Ectodermal cell (in vitro differentiated cells): ENCODE results near the gene RNF38.
"Not testable (repeated sequence)": the region's sequence is repeated elsewhere in the genome, so short reads cannot be mapped to it uniquely, and the experiment has no call there.

Experiments
- H3K27ac ChIP-seq: 2 replicates; pipeline ENCODE4 v1.7.0; 2013; ENCODE audit warnings: mild to moderate bottlenecking, low read depth, low read length; ENCODE audit not compliant: insufficient read depth, poor library complexity, severe bottlenecking
- H3K27me3 ChIP-seq: 2 replicates; pipeline ENCODE4 v1.7.0; 2013; ENCODE audit warnings: mild to moderate bottlenecking, low read length; ENCODE audit not compliant: insufficient read depth, control insufficient read depth, poor library complexity, severe bottlenecking
- H3K36me3 ChIP-seq: one replicate; pipeline ENCODE4 v1.7.0; 2013; ENCODE audit warnings: low read length; ENCODE audit not compliant: control insufficient read depth, insufficient read depth
- H3K4me1 ChIP-seq: one replicate; pipeline ENCODE4 v1.7.0; 2013; ENCODE audit warnings: low read length; ENCODE audit not compliant: control insufficient read depth, insufficient read depth
- H3K4me3 ChIP-seq: 2 replicates; pipeline ENCODE4 v1.7.0; 2013; ENCODE audit warnings: low read depth, low read length, control low read depth; ENCODE audit not compliant: insufficient read depth
- H3K9me3 ChIP-seq: 2 replicates; pipeline ENCODE4 v1.7.0; 2013; ENCODE audit warnings: mild to moderate bottlenecking, low read length, moderate library complexity; ENCODE audit not compliant: control insufficient read depth
- WGBS, 2 experiments: methylation state at CpG; one replicate each; pipeline ENCODE4 v1.1.7; 2013; ENCODE audit warnings: missing lambda C conversion rate in 2 of 2; 5-methylcytosine and 5-hydroxymethylcytosine counted together

RNF38 gene

GRCh38 chr9:36337865-36338264, 62.2 kb downstream of the RNF38 start:
- H3K27me3 ChIP-seq, result no peaks in the 10 kb centered on the region
- no peak overlapping the region for H3K27ac ChIP-seq
- peaks cover 38% of the 10 kb centered on the region for H3K36me3 ChIP-seq
- no peaks in the 10 kb centered on the region for H3K9me3 ChIP-seq
- WGBS, 2 experiments, result 93 to 97% methylated on average over 1 of the region's 1 CpG
- H3K4me3 ChIP-seq, result no peak overlapping the region
- H3K4me1 ChIP-seq, result no peaks in the 10 kb centered on the region

DNA sequence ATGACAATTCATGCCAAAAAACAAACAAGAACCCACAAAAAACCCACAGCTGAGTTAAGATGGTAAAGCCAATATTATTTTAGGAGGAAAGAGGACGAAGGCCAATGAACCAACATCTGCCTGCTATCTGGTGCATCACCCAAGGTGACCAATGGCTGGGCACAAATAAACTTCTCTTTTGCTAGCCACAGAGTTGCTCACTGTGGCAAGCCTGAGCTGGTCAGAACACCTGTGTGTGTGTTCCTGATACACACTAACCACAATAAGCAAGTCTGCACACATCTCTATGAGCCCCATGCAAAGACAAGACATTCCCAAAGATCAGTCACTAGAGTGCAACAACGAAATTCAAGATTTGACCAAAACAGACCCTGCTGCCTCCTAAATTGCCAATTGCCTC, 63.1 kb downstream of the RNF38 start:
- Histone ChIP-seq H3K27me3 (no peaks in the 10 kb centered on the region), H3K27ac (no peak overlapping the region), H3K9me3 (no peaks in the 10 kb centered on the region), H3K4me1 (no peaks in the 10 kb centered on the region), H3K4me3 (no peak overlapping the region), H3K36me3 (peaks cover 30% of the 10 kb centered on the region)
- 93 to 97% methylated on average over 2 of the region's 2 CpGs for WGBS, 2 experiments

DNA sequence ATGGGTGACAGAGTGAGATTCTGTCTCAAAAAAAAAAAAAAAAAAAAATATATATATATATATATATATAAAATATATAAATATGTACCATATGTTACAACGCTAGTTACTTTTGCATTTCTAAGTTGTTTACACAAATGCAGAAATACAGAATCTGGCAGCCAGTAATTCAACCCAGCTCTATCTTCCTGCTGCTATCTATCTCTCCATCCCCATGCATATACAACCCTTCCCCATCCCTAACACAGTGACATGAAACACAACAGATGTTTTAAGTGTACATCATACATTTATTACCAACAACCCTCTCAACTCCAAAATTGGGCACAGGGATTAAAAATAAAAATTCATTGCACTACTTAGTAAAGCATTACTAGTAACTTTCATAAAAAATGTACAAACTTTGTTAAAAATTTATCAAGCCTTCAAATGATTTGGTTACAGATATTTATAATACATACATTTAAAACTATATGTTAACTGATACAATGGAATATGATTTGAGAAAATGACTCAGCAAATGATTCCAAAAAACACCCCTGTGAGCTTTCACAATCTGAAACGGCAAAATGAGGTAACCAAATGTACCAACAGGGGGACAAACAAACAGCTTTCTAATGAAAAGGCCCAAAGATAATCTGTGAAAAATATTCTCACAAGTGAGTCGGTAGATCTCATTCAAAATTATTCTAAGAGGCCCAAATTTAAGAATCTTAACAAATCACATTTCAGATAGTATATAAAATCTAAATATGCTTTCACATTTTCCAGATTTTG, 63.8 kb downstream of the RNF38 start:
- Histone ChIP-seq H3K27me3 (no peaks in the 10 kb centered on the region), H3K9me3 (no peaks in the 10 kb centered on the region), H3K4me1 (no peaks in the 10 kb centered on the region), H3K36me3 (peaks cover 27% of the 10 kb centered on the region), H3K4me3 (no peak overlapping the region), H3K27ac (no peak overlapping the region)
- WGBS, 2 experiments, result 96 to 98% methylated on average over 3 of the region's 3 CpGs

DNA sequence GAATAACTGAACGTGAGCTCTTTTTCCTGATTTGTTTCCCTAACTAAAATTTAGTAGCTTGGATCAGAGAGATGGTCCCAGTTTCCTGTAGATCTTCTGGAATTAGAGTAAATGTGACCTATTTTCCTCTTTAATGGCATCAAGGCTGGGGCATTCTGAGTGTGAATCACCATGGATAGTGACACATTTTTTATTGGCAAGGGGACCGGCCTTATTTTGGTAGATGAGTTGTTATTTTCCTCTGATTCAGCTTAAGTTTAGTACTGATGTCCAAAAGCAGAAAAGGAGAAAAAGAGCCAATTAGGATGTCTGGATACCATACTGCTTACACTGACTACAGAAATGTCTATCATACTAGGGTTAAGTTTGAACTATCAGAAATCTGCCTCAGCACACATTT, 68.1 kb downstream of the RNF38 start:
- WGBS, 2 experiments, result 92 to 93% methylated on average over 2 of the region's 2 CpGs
- no peaks in the 10 kb centered on the region for H3K36me3 ChIP-seq
- no peak overlapping the region for H3K27ac ChIP-seq
- H3K4me3 ChIP-seq, result no peak overlapping the region
- H3K9me3 ChIP-seq, result no peaks in the 10 kb centered on the region
- H3K4me1 ChIP-seq, result no peaks in the 10 kb centered on the region
- H3K27me3 ChIP-seq, result no peaks in the 10 kb centered on the region

GRCh38 chr9:36328798-36329411, 71.2 kb downstream of the RNF38 start:
- no peak overlapping the region for H3K4me3 ChIP-seq
- no peaks in the 10 kb centered on the region for H3K9me3 ChIP-seq
- H3K27ac ChIP-seq, result no peak overlapping the region
- WGBS, 2 experiments, result 73 to 77% methylated on average over 8 to 9 of the region's 9 CpGs
- no peaks in the 10 kb centered on the region for H3K4me1 ChIP-seq
- H3K27me3 ChIP-seq, result no peaks in the 10 kb centered on the region
- no peaks in the 10 kb centered on the region for H3K36me3 ChIP-seq

DNA sequence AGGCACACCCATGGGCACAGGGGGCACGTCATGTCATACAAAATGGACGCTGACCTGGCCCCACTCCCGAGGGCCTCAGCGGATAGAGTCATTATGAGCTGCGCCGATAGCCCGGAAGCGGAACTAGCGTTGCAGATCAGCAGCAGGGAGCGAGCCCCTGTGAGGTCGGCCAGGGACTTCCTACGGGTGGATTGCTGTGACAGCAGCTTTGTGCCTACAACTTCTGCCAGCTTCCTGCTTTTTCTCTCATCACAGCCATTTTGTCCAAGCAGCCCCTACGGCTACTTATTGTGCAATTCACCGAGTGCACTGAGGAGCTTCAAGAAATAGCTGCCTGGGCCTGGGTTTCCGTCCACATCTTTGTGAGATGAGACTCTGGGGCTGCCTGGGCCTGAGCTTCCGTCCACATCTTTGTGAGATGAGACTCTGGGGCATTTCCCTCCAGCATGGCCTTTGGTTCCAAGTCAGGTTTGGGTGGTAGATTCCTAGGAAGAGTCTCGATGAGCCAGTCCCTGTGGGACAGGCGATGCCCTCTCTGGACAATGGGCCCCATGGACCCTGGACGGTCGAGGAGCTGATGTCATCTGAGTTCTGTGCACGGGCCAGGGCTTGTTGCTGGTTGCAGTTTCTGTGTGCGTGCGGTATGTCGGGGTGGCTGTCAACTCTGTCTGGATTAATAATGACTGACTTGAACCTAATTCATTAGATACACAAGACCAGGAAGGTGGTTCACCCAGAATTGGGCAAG, 74.8 kb downstream of the RNF38 start:
- 93 to 95% methylated on average over 24 of the region's 24 CpGs for WGBS, 2 experiments
- no peaks in the 10 kb centered on the region for H3K9me3 ChIP-seq
- H3K27ac ChIP-seq, result no peak overlapping the region
- no peaks in the 10 kb centered on the region for H3K4me1 ChIP-seq
- no peaks in the 10 kb centered on the region for H3K27me3 ChIP-seq
- no peaks in the 10 kb centered on the region for H3K36me3 ChIP-seq
- H3K4me3 ChIP-seq, result no peak overlapping the region

DNA sequence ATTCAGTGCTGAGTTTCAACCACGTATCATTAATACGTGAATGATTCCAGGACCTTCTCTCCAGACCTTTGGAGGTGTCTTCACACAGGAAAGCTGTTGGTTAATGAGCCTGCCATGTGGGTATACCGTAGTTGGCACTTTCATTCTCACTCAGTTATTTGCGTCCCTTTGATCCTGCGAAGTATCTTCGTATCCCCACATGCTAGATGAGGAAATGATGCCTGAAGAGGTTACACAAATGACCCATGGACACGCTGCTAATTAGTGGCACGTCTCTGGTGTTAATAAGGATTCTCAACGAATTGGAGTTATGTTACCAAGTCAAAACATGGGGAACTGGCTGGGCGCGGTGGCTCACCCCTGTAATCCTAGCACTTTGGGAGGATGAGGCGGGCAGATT, 76.1 kb downstream of the RNF38 start:
- H3K4me1 ChIP-seq, result peaks cover 2% of the 10 kb centered on the region
- H3K4me3 ChIP-seq, result no peak overlapping the region
- no peaks in the 10 kb centered on the region for H3K36me3 ChIP-seq
- H3K27ac ChIP-seq, result no peak overlapping the region
- H3K9me3 ChIP-seq, result no peaks in the 10 kb centered on the region
- WGBS, 2 experiments, result 94% methylated on average over 12 of the region's 12 CpGs
- no peaks in the 10 kb centered on the region for H3K27me3 ChIP-seq

GRCh38 chr9:36322462-36322861, 77.6 kb downstream of the RNF38 start:
- Histone ChIP-seq H3K27ac (no peak overlapping the region), H3K9me3 (no peaks in the 10 kb centered on the region), H3K4me3 (no peak overlapping the region), H3K4me1 (peaks cover 2% of the 10 kb centered on the region), H3K27me3 (no peaks in the 10 kb centered on the region), H3K36me3 (no peaks in the 10 kb centered on the region)
- 45 to 63% methylated on average over 2 to 3 of the region's 3 CpGs for WGBS, 2 experiments

DNA sequence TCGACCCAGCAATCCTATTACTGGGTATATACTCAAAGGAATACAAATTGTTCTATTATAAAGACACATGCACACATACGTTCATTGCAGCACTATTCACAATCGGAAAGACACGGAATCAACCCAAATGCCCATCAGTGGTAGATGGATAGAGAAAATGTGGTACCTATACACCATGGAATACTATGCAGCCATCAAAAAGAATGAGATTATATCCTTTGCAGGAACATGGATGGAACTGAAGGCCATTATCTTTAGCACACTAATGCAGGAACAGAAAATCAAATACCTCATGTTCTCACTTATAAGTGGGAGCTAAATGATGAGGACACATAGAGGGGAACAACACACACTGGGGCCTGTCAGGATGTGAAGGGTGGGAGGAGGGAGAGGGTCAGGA, 78.2 kb downstream of the RNF38 start:
- H3K36me3 ChIP-seq, H3K4me1 ChIP-seq, H3K4me3 ChIP-seq, H3K9me3 ChIP-seq, H3K27me3 ChIP-seq, H3K27ac ChIP-seq: not testable (repeated sequence)
- WGBS, 2 experiments, result 67 to 98% methylated on average over 4 of the region's 4 CpGs

DNA sequence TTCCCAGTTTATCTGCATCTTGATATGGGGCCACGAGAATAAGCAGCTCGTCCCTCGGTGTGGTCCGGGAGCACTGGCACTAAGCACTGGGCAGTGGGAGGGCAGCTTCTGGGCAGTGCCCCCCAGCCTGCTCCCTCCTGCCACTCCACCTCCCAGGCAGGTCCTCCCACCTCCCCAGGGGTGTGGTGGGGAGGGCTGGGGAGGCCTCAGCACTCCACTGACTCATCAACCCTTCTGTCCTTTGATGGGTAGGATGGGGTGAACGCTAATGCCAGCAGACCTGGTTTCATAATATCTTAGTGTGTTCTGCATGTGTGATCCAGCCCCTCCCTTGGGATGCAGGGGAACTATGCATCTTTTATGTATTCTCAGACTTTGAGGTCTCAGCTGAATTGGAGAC, 79.6 kb downstream of the RNF38 start:
- H3K27ac ChIP-seq, result no peak overlapping the region
- H3K4me3 ChIP-seq, result no peak overlapping the region
- no peaks in the 10 kb centered on the region for H3K27me3 ChIP-seq
- H3K9me3 ChIP-seq, result no peaks in the 10 kb centered on the region
- 91 to 93% methylated on average over 5 of the region's 5 CpGs for WGBS, 2 experiments
- H3K36me3 ChIP-seq, result no peaks in the 10 kb centered on the region
- H3K4me1 ChIP-seq, result peaks cover 9% of the 10 kb centered on the region
